SK-N-SH (cell line): ENCODE measurements around the gene C11orf86. TPM values are rescaled to one million over a fixed set of nuclear protein-coding genes. Genes with fewer than 3 reads are reported as not detected.

Source experiments
- CTCF ChIA-PET: fragments of 300-600, 350-600 bp; formaldehyde crosslinking; extraction: SDS; loops from one replicate; lab custom pipeline; 2021; lab: Yijun Ruan, JAX
- POLR2A ChIA-PET: fragments of 350-600 bp; sonication (Branson Sonifier 250); formaldehyde crosslinking; extraction: SDS; loops from one replicate; lab custom pipeline; 2020; ENCODE audit warnings: antibody characterized with exemption, inconsistent platforms; lab: Yijun Ruan, JAX
- DNase-seq: peaks from one replicate; pipeline ENCODE4 v3.0.0; 2012
- H2AFZ ChIP-seq: fragments of 200-600 bp; sonication (generic); 2 replicates; pipeline ENCODE4 v1.8.1; 2016; ENCODE audit warnings: antibody characterized with exemption, mild to moderate bottlenecking, low read depth
- H3F3A ChIP-seq: fragments of 200-600 bp; sonication (generic); replicated peaks from 2 replicates; pipeline ENCODE3; 2016; ENCODE audit warnings: antibody characterized with exemption, mild to moderate bottlenecking; ENCODE audit not compliant: insufficient read depth
- H3K27ac ChIP-seq, 2 experiments: fragments of 200-500 bp in 1 of 2; fragments of 200-600 bp in 1 of 2; sonication (Bioruptor generic) in 1 of 2; sonication (generic), shearing (Covaris generic) in 1 of 2; 2 replicates each; pipeline versions ENCODE4 v1.5.1 to v1.6.1; 2014 to 2016; ENCODE audit warnings: low read depth in 2 of 2, inconsistent platforms in 1 of 2, low read length in 1 of 2, mild to moderate bottlenecking in 1 of 2, mixed read lengths in 1 of 2
- H3K27me3 ChIP-seq: fragments of 200-600 bp; sonication (generic), shearing (Covaris generic); 2 replicates; pipeline ENCODE4 v1.6.1; 2016; ENCODE audit warnings: mixed run types; ENCODE audit not compliant: insufficient read depth
- H3K36me3 ChIP-seq, 2 experiments: fragments of 200-500 bp in 1 of 2; fragments of 200-600 bp in 1 of 2; sonication (Bioruptor generic) in 1 of 2; sonication (generic) in 1 of 2; replicated peaks in 1 of 2; 2 replicates each; pipeline versions ENCODE3 to v1.5.1; 2014 to 2016; ENCODE audit warnings: low read length in 1 of 2, mild to moderate bottlenecking in 1 of 2; ENCODE audit not compliant: insufficient read depth in 2 of 2, control insufficient read depth in 1 of 2
- H3K4me1 ChIP-seq, 2 experiments: fragments of 200-500 bp in 1 of 2; fragments of 200-600 bp in 1 of 2; sonication (Bioruptor generic) in 1 of 2; sonication (generic), shearing (Covaris generic) in 1 of 2; 2 replicates each; pipeline versions ENCODE4 v1.5.1 to v1.6.1; 2014 to 2016; ENCODE audit warnings: low read depth in 1 of 2, low read length in 1 of 2, mixed run types in 1 of 2; ENCODE audit not compliant: insufficient read depth in 2 of 2, control insufficient read depth in 1 of 2
- H3K4me2 ChIP-seq: fragments of 200-600 bp; sonication (generic), shearing (Covaris generic); 2 replicates; pipeline ENCODE4 v1.6.1; 2017; ENCODE audit warnings: mixed run types
- H3K4me3 ChIP-seq, 2 experiments: fragments of 200-500 bp in 1 of 2; fragments of 200-600 bp in 1 of 2; sonication (Bioruptor generic) in 1 of 2; sonication (generic), shearing (Covaris generic) in 1 of 2; 2 replicates each; pipeline versions ENCODE4 v1.5.1 to v1.8.1; 2014 to 2016; ENCODE audit warnings: low read depth in 2 of 2, inconsistent platforms in 1 of 2, low read length in 1 of 2, mild to moderate bottlenecking in 1 of 2, mixed read lengths in 1 of 2, moderate library complexity in 1 of 2
- H3K79me2 ChIP-seq: fragments of 200-600 bp; sonication (generic); 2 replicates; pipeline ENCODE4 v1.8.1; 2017; ENCODE audit warnings: mild to moderate bottlenecking; ENCODE audit not compliant: insufficient read depth
- H3K9ac ChIP-seq: fragments of 200-600 bp; sonication (generic); 2 replicates; pipeline ENCODE4 v1.6.1; 2017; ENCODE audit warnings: mixed run types
- H3K9me2 ChIP-seq: fragments of 200-600 bp; sonication (generic); 2 replicates; pipeline ENCODE4 v1.6.1; 2017; ENCODE audit warnings: mixed run types
- H3K9me3 ChIP-seq: fragments of 200-600 bp; sonication (generic); 2 replicates; pipeline ENCODE4 v1.6.1; 2017; ENCODE audit warnings: mixed run types, mild to moderate bottlenecking, moderate library complexity
- H4K20me1 ChIP-seq: fragments of 200-600 bp; sonication (generic); 2 replicates; pipeline ENCODE4 v1.6.1; 2017; ENCODE audit warnings: mild to moderate bottlenecking, mixed run types; ENCODE audit not compliant: insufficient read depth
- CTCF ChIP-seq: fragments of 200-600 bp; sonication (generic); IDR thresholded peaks from 2 replicates; pipeline ENCODE4 v1.6.1; 2017; ENCODE audit warnings: antibody characterized with exemption, mild to moderate bottlenecking, moderate library complexity
- ELF1 ChIP-seq: IDR thresholded peaks from 2 replicates; pipeline ENCODE4 v1.4.0; 2012
- EP300 ChIP-seq, 2 experiments: IDR thresholded peaks; 2 replicates each; pipeline versions ENCODE4 v1.4.0 to v1.6.1; 2012; ENCODE audit warnings: borderline replicate concordance in 1 of 2, low read depth in 1 of 2, low read length in 1 of 2
- FOXJ3 ChIP-seq: sonication (generic); formaldehyde crosslinking; IDR thresholded peaks from 2 replicates; pipeline ENCODE4 v1.5.1; 2020; ENCODE audit warnings: mild to moderate bottlenecking, missing genetic modification reagents
- FOXM1 ChIP-seq: IDR thresholded peaks from 2 replicates; pipeline ENCODE4 v1.4.0; 2012; ENCODE audit warnings: low read depth, mild to moderate bottlenecking
- GABPA ChIP-seq: IDR thresholded peaks from 2 replicates; pipeline ENCODE4 v1.4.0; 2012; ENCODE audit warnings: low read depth, mild to moderate bottlenecking
- GATA2 ChIP-seq: sonication (generic); formaldehyde crosslinking; IDR thresholded peaks from 2 replicates; pipeline ENCODE4 v1.5.0; 2020; ENCODE audit warnings: mild to moderate bottlenecking, missing genetic modification reagents
- JUND ChIP-seq: IDR thresholded peaks from 2 replicates; pipeline ENCODE4 v1.4.0; 2012
- POLR2AphosphoS5 ChIP-seq: IDR thresholded peaks from 2 replicates; pipeline ENCODE4 v1.6.1; 2012; ENCODE audit warnings: low read depth, low read length
- RAD21 ChIP-seq: IDR thresholded peaks from 2 replicates; pipeline ENCODE4 v1.6.1; 2012; ENCODE audit warnings: mild to moderate bottlenecking, low read length
- REST ChIP-seq: IDR thresholded peaks from 2 replicates; pipeline ENCODE4 v1.6.1; 2012; ENCODE audit warnings: mild to moderate bottlenecking, low read depth, low read length, moderate library complexity
- RXRA ChIP-seq: IDR thresholded peaks from 2 replicates; pipeline ENCODE4 v1.4.0; 2012; ENCODE audit warnings: low read depth, mild to moderate bottlenecking, borderline replicate concordance
- SIN3A ChIP-seq: IDR thresholded peaks from 2 replicates; pipeline ENCODE4 v1.6.1; 2012; ENCODE audit warnings: low read depth, mild to moderate bottlenecking, low read length, moderate library complexity, borderline replicate concordance
- SMC3 ChIP-seq: IDR thresholded peaks from 2 replicates; pipeline ENCODE4 v1.6.1; 2012; ENCODE audit warnings: low read depth, low read length, improper control_type of control experiment
- TCF12 ChIP-seq: IDR thresholded peaks from 2 replicates; pipeline ENCODE4 v1.4.0; 2012
- TEAD4 ChIP-seq: IDR thresholded peaks from 2 replicates; pipeline ENCODE4 v1.4.0; 2012; ENCODE audit warnings: mild to moderate bottlenecking, borderline replicate concordance; ENCODE audit not compliant: insufficient read depth
- USF1 ChIP-seq: IDR thresholded peaks from 2 replicates; pipeline ENCODE4 v1.4.0; 2012; ENCODE audit warnings: low read depth, borderline replicate concordance
- ZBTB33 ChIP-seq: IDR thresholded peaks from 2 replicates; pipeline ENCODE4 v1.4.0; 2012; ENCODE audit warnings: low read depth, borderline replicate concordance
- WGBS: methylation state at CpG from one replicate; pipeline ENCODE4 v1.1.6; 2017; ENCODE audit warnings: low lambda C conversion rate; 5-methylcytosine and 5-hydroxymethylcytosine counted together
- polyA plus RNA-seq, 3 experiments: library from polyadenylated mRNA; depleted of rRNA; stranded (reverse); fragments of >200 nt; gene quantifications; 2 replicates each; pipeline ENCODE4 v1.2.3, GENCODE V29; 2012

Gene C11orf86
- polyA plus RNA-seq, 1 of the 3 experiments (the other 2 are of a cell fraction) = 0.08 TPM

- peak overlapping the region in 1 of 2 experiments; percentile 98; a peak in 2 of 4 replicates for H3K27ac ChIP-seq
- H3K9ac ChIP-seq = peak overlapping the region; percentile 68; the same call in 1 of the 2 replicates
- peaks cover 38% of the 10 kb centered on the region for H3F3A ChIP-seq
- POLR2A ChIA-PET = no interaction called here
- H3K4me1 ChIP-seq = peaks cover 0 to 32% of the 10 kb centered on the region in 2 experiments; a peak in 2 of 4 replicates
- no peaks in the 10 kb centered on the region for H3K27me3 ChIP-seq
- no peak overlapping the region for H3K4me3 ChIP-seq
- no peaks in the 10 kb centered on the region for H3K9me2 ChIP-seq
- TF ChIP-seq FOXJ3 (no peak), JUND (no peak), RXRA (no peak), POLR2AphosphoS5 (no peak), RAD21 (no peak), TEAD4 (no peak), USF1 (no peak), SIN3A (no peak), ELF1 (no peak), CTCF (no peak), TCF12 (no peak), REST (no peak), SMC3 (no peak), FOXM1 (no peak), EP300 (IDR thresholded peaks at IDR 0.05; ENCODE audit: borderline replicate concordance in 1 of 2, low read depth in 1 of 2, low read length in 1 of 2) (no peak), GABPA (no peak), GATA2 (CRISPR knock-in tag) (no peak), ZBTB33 (no peak)
- TF ChIP-seq, all 33 proteins: peak for 0
- peak overlapping the region; percentile 58 for H3K4me2 ChIP-seq
- 57% methylated on average over 4 of the region's 4 CpGs for WGBS
- DNase-seq = no peak
- no peaks in the 10 kb centered on the region for H3K79me2 ChIP-seq
- H2AFZ ChIP-seq = no peak overlapping the region
- no peaks in the 10 kb centered on the region for H3K9me3 ChIP-seq
- CTCF ChIA-PET = interaction anchor here (1.3 kb wide), 1 partner anchor 90 kb away, joined by 3 read pairs; no protein-coding TSS in a partner anchor
- no peaks in the 10 kb centered on the region for H4K20me1 ChIP-seq
- H3K36me3 ChIP-seq = no peaks in the 10 kb centered on the region
Observed at GRCh38 chr11:66970371-66970806, 4.7 kb upstream of the C11orf86 start.
